ENCODE results near the gene DEPDC7.

- TF ChIP-seq CTCF (IDR thresholded peaks at IDR 0.05): no peak
- no peak for TF ChIP-seq EP300 (IDR thresholded peaks at IDR 0.05)
- TF ChIP-seq POLR2A (IDR thresholded peaks at IDR 0.05): no peak
Observed at GRCh38 chr11:33059331-33060007, 43.8 kb downstream of the DEPDC7 start.
